ENCODE measurements around the gene SMC6. TPM values are rescaled to one million over a fixed set of nuclear protein-coding genes. Genes with fewer than 3 reads are reported as not detected.

SMC6 gene
- polyA plus RNA-seq, 3 donors: 3.8 to 6.1 (median 5.1) TPM

- 97% methylated on average over 2 of the region's 2 CpGs for WGBS (ENCODE audit: insufficient coverage)
- Histone ChIP-seq H3K4me3 (replicated peaks in 1 of 3; ENCODE audit: low read depth in 2 of 3, low read length in 3 of 3) (no peak overlapping the region), H3K36me3 (replicated peaks in 1 of 2; ENCODE audit: control insufficient read depth in 1 of 2, insufficient read depth in 2 of 2, low read length in 2 of 2) (peaks cover 52 to 92% of the 10 kb centered on the region in 2 donors), H3K9me3 (replicated peaks in 1 of 2; ENCODE audit: control insufficient read depth in 1 of 2, insufficient read depth in 1 of 2, low read length in 2 of 2) (no peaks in the 10 kb centered on the region), H3K9ac (ENCODE audit: insufficient read depth, low read length, poor library complexity, severe bottlenecking) (no peak overlapping the region), H3K79me2 (ENCODE audit: insufficient read depth, low read length) (no peaks in the 10 kb centered on the region), H3K4me1 (ENCODE audit: control insufficient read depth in 1 of 2, insufficient read depth in 2 of 2, low read length in 2 of 2) (no peaks in the 10 kb centered on the region), H3K27ac (ENCODE audit: low read depth in 1 of 2, low read length in 2 of 2) (no peak overlapping the region), H3K27me3 (ENCODE audit: control insufficient read depth in 2 of 2, insufficient read depth in 2 of 2, low read length in 2 of 2) (no peaks in the 10 kb centered on the region), H2AFZ (ENCODE audit: insufficient read depth, low read depth, low read length, poor library complexity, severe bottlenecking) (no peak overlapping the region), H4K20me1 (ENCODE audit: insufficient read depth, low read length) (no peaks in the 10 kb centered on the region), H3K4me2 (replicated peaks; ENCODE audit: extremely low read depth, low read length, poor library complexity, severe bottlenecking) (no peak overlapping the region)
- Mint-ChIP-seq H3K36me3 (peaks cover 51 to 60% of the 10 kb centered on the region in 2 donors), H3K27ac (no peak overlapping the region), H3K27me3 (ENCODE audit: low read depth in 3 of 3) (no peaks in the 10 kb centered on the region), H3K9me3 (no peaks in the 10 kb centered on the region), H3K4me1 (no peaks in the 10 kb centered on the region), H3K4me3 (no peak overlapping the region)
- intact Hi-C loops (cut with micrococcal nuclease): no loop called here
- no peak for TF ChIP-seq CTCF (IDR thresholded peaks at IDR 0.05)
- DNase-seq: no peak
Observed at GRCh38 chr2:17709897-17710296, 43.7 kb downstream of the SMC6 start.

GRCh38 chr2:17708501-17708900 is 45.1 kb downstream of the SMC6 start:
- TF ChIP-seq CTCF (IDR thresholded peaks at IDR 0.05): no peak
- H3K9me3 Mint-ChIP-seq: no peaks in the 10 kb centered on the region
- intact Hi-C loops (cut with micrococcal nuclease): no loop called here
- Histone ChIP-seq H3K27me3 (ENCODE audit: control insufficient read depth in 2 of 2, insufficient read depth in 2 of 2, low read length in 2 of 2) (no peaks in the 10 kb centered on the region), H3K4me3 (replicated peaks in 1 of 3; ENCODE audit: low read depth in 2 of 3, low read length in 3 of 3) (no peak overlapping the region), H3K9me3 (replicated peaks in 1 of 2; ENCODE audit: control insufficient read depth in 1 of 2, insufficient read depth in 1 of 2, low read length in 2 of 2) (no peaks in the 10 kb centered on the region), H3K4me2 (replicated peaks; ENCODE audit: extremely low read depth, low read length, poor library complexity, severe bottlenecking) (no peak overlapping the region), H3K27ac (ENCODE audit: low read depth in 1 of 2, low read length in 2 of 2) (no peak overlapping the region), H3K4me1 (ENCODE audit: control insufficient read depth in 1 of 2, insufficient read depth in 2 of 2, low read length in 2 of 2) (no peaks in the 10 kb centered on the region), H4K20me1 (ENCODE audit: insufficient read depth, low read length) (no peaks in the 10 kb centered on the region), H3K36me3 (replicated peaks in 1 of 2; ENCODE audit: control insufficient read depth in 1 of 2, insufficient read depth in 2 of 2, low read length in 2 of 2) (peaks cover 52 to 87% of the 10 kb centered on the region in 2 donors), H3K9ac (ENCODE audit: insufficient read depth, low read length, poor library complexity, severe bottlenecking) (no peak overlapping the region), H2AFZ (ENCODE audit: insufficient read depth, low read depth, low read length, poor library complexity, severe bottlenecking) (no peak overlapping the region), H3K79me2 (ENCODE audit: insufficient read depth, low read length) (no peaks in the 10 kb centered on the region)
- DNase-seq: no peak
- no peak overlapping the region for H3K4me3 Mint-ChIP-seq
- H3K27ac Mint-ChIP-seq: no peak overlapping the region
- no CpG with 5 or more reads among the region's 1 CpG for WGBS (ENCODE audit: insufficient coverage)
- no peaks in the 10 kb centered on the region for H3K4me1 Mint-ChIP-seq
- H3K27me3 Mint-ChIP-seq (ENCODE audit: low read depth in 3 of 3): no peaks in the 10 kb centered on the region
- peaks cover 45 to 56% of the 10 kb centered on the region in 2 donors for H3K36me3 Mint-ChIP-seq

Data from CD14-positive monocyte (primary cell).